ENCODE measurements around the gene AICDA.
A peak's percentile ranks its signal among the peaks of the same experiment; 100 is the strongest.
"Not testable (repeated sequence)": the region's sequence is repeated elsewhere in the genome, so short reads cannot be mapped to it uniquely, and the experiment has no call there.

Gene AICDA

GRCh38 chr12:8612629-8613028 lies at the start of gene AICDA:
AICDA (minus strand) TSS chr12:8612859; CDS start chr12:8612767, 92 bp downstream.
- no peak for DNase-seq (ENCODE audit: low read depth)

- no peak for DNase-seq (ENCODE audit: low read depth)
These were observed 49.1 kb upstream of the AICDA start for GRCh38 chr12:8661751-8662150.

DNA sequence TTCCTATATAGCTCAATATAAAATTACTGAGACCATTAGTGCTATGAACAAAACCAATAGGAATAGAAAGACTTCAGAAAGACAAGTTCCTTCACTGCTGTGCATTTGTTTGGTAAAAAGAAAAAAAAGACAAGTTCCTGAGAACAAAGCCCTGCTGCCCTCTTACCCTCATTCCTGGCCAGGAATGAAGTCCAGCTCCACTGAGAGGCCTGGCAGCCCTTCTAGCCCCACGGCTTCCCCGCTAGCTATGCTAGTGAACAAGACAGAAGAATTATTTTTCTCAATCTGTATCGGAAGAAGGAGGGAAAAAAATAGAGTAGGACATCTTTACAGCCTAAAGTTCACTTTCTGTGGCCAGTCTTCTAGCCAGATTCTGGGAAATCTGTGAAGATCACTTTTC lies 48.4 kb upstream of the AICDA start:
- DNase-seq (ENCODE audit: low read depth) = no peak

GRCh38 chr12:8658346-8658745 lies 45.7 kb upstream of the AICDA start:
- no peak for DNase-seq (ENCODE audit: low read depth)

DNA sequence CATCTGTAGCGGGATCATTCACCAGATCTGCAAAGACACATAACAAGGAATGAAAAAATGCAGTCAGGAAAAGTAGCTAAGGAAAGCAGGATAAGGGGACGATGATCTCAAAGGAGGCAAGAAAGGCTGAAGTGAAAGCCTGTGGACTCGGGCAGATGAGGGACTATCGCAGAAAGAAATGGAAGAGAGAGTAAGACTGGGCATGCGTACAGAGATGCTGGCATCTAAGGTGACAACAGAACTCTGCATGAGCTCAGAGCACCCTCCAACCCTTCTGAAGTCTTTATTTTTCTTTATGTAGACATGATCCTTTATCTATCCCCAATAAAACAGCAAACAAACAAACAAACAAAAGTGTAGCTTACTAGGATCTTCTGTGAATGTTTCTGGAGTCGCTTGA lies 42.8 kb upstream of the AICDA start:
- DNase-seq (ENCODE audit: low read depth) = no peak

DNA sequence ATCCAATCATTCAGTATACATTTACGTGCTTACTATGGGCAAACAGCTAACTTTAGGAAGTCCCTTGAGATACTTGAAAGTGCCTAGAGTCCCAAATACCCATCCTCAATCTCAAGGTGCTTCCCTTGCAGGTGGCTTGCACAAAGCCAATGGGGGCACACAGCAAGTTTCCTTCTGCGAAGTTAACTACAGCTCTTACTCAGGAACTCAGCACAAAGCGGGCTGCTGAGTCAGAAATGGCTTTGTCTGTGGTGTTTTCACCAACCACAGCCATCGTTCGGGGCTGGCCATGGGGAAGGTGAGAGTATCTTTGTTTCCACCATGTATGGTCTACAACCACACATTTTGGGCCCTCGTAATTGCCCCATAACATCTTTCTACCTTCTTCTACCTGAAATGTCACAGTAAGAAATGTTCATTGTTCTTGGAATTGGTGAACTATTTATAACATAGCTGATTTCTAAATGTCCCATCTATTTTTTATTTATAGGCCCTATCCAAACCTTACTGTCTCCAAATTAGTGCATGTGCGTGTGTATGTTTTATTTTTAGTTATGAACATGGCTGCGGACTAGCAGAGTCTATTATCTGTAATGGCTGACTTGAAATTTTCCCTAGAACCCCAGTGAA lies 36.0 kb upstream of the AICDA start:
- DNase-seq (ENCODE audit: low read depth) = peak; percentile 5

- DNase-seq (ENCODE audit: low read depth) = no peak
These were observed 35.3 kb upstream of the AICDA start for GRCh38 chr12:8647968-8648367.

- peak; percentile 11 for DNase-seq (ENCODE audit: low read depth)
These were observed 31.9 kb upstream of the AICDA start for GRCh38 chr12:8644345-8645248.

GRCh38 chr12:8642775-8643174 lies 30.1 kb upstream of the AICDA start:
- DNase-seq (ENCODE audit: low read depth) = no peak

GRCh38 chr12:8639936-8640335 lies 27.3 kb upstream of the AICDA start:
- DNase-seq (ENCODE audit: low read depth) = no peak

GRCh38 chr12:8638951-8639350 lies 26.3 kb upstream of the AICDA start:
- no peak for DNase-seq (ENCODE audit: low read depth)

GRCh38 chr12:8637666-8638065 lies 25.0 kb upstream of the AICDA start:
- DNase-seq (ENCODE audit: low read depth) = no peak

- no peak for DNase-seq (ENCODE audit: low read depth)
These were observed 24.6 kb upstream of the AICDA start for GRCh38 chr12:8637244-8637643.

GRCh38 chr12:8636581-8636980 lies 23.9 kb upstream of the AICDA start:
- DNase-seq (ENCODE audit: low read depth) = no peak

- DNase-seq (ENCODE audit: low read depth) = not testable (repeated sequence)
These were observed 23.3 kb upstream of the AICDA start for GRCh38 chr12:8636007-8636346.

GRCh38 chr12:8635342-8636006 lies 22.8 kb upstream of the AICDA start:
- DNase-seq (ENCODE audit: low read depth) = not testable (repeated sequence)

GRCh38 chr12:8630131-8630530 lies 17.5 kb upstream of the AICDA start:
- no peak for DNase-seq (ENCODE audit: low read depth)

GRCh38 chr12:8629486-8630033 lies 16.9 kb upstream of the AICDA start:
- no peak for DNase-seq (ENCODE audit: low read depth)

DNA sequence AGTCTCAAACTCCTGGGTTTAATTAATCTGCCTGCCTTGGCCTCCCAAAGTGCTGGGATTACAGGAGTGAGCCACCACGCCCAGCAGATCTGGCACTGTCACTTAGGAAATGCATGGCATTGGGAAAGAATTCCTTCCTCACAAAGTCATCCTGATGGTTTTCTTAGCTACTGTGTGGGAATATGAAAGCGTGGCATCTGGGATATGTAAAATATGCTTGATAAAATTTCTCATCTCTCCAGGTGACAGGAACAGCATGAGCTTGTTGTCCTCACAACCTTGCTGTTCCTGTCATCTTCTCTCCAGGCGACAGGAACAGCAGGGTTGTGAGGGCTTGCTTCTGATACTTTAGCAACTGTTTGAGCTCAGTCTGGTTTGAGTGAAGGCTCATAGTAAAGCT lies 16.1 kb upstream of the AICDA start:
- no peak for DNase-seq (ENCODE audit: low read depth)

DNA sequence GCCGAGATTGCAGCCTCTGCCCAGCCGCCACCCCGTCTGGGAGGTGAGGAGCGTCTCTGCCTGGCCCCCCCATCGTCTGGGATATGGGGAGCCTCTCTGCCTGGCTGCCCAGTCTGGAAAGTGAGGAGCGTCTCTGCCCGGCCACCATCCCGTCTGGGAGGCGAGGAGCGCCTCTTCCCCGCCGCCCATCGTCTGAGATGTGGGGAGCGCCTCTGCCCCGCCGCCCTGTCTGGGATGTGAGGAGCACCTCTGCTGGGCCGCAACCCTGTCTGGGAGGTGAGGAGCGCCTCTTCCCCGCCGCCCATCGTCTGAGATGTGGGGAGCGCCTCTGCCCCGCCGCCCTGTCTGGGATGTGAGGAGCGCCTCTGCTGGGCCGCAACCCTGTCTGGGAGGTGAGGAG lies 12.1 kb upstream of the AICDA start:
- not testable (repeated sequence) for DNase-seq (ENCODE audit: low read depth)

- no peak for DNase-seq (ENCODE audit: low read depth)
These were observed 10.0 kb upstream of the AICDA start for GRCh38 chr12:8622646-8623045.

DNA sequence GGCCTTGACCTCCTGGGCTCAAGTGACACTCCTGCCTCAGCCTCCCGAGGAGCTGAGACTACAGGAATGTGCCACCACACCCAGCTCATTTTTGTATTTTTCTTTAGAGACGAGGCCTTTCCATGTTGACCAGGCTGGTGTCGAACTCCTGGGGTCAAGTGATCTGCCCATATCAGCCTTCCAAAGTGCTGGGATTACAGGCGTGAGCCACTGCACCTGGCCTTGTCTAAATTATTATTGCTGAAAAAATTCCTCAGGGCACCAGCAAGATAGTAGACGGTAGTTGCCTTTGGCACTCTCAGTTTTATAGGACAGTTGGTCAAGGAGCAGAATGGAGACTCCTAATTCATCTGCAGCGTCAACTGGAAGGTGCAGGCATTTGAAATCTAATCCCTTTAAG lies 2.5 kb upstream of the AICDA start:
- no peak for DNase-seq (ENCODE audit: low read depth)

DNA sequence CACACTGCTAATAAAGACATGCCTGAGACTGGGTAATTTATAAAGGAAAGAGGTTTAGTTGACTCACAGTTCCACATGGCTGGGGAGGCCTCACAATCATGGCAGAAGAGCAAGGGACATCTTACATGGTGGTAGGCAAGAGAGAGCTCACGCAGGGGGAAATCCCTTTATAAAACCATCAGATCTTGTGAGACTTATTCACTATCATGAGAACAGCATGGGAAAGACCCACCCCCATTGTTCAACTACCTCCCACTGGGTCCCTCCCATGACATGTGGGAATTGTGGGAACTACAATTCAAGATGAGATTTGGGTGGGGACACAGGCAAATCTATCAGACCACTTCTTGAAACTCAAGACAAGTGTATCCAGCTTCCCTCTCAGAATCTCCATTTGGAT lies 1.2 kb upstream of the AICDA start:
- DNase-seq (ENCODE audit: low read depth) = not testable (repeated sequence)

Data from activated T-helper 1 cell treated with Interleukin-2 at 50 U/mL for 16 hours (primary cell).